Keratinocyte (primary cell): ENCODE data around the gene CRTC2.

Source experiments
- EZH2 ChIP-seq: IDR thresholded peaks from one replicate; pipeline ENCODE4 v1.6.1; 2012; ENCODE audit warnings: inconsistent platforms, mild to moderate bottlenecking, low read length, moderate library complexity
- TF ChIP-seq, protein P1 (sequence below), 3 experiments: IDR thresholded peaks in 1 of 3; conservative IDR thresholded peaks in 1 of 3; optimal IDR thresholded peaks in 1 of 3; 2 replicates in 2 of 3; 3 replicates in 1 of 3; pipeline versions ENCODE3 to v1.5.1; 2011; ENCODE audit warnings: low read length in 3 of 3, mild to moderate bottlenecking in 3 of 3, moderate library complexity in 2 of 3, control low read depth in 1 of 3, inconsistent platforms in 1 of 3; ENCODE audit not compliant: insufficient read depth in 2 of 3; ENCODE audit errors: extremely low read depth in 1 of 3

- TF ChIP-seq, protein P1, sequence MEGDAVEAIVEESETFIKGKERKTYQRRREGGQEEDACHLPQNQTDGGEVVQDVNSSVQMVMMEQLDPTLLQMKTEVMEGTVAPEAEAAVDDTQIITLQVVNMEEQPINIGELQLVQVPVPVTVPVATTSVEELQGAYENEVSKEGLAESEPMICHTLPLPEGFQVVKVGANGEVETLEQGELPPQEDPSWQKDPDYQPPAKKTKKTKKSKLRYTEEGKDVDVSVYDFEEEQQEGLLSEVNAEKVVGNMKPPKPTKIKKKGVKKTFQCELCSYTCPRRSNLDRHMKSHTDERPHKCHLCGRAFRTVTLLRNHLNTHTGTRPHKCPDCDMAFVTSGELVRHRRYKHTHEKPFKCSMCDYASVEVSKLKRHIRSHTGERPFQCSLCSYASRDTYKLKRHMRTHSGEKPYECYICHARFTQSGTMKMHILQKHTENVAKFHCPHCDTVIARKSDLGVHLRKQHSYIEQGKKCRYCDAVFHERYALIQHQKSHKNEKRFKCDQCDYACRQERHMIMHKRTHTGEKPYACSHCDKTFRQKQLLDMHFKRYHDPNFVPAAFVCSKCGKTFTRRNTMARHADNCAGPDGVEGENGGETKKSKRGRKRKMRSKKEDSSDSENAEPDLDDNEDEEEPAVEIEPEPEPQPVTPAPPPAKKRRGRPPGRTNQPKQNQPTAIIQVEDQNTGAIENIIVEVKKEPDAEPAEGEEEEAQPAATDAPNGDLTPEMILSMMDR (optimal IDR thresholded peaks at IDR 0.05 in 1 of 3, IDR thresholded peaks at IDR 0.05 in 1 of 3, conservative IDR thresholded peaks at IDR 0.05 in 1 of 3; ENCODE audit: extremely low read depth in 1 of 3, insufficient read depth in 2 of 3, low read length in 3 of 3), result no peak
- no peak for TF ChIP-seq EZH2
These were observed 27.0 kb upstream of the CRTC2 start for GRCh38 chr1:153985341-153985912.
